ENCODE measurements around the gene TBC1D1.

The TBC1D1 gene

GRCh38 chr4:38131371-38132091, 240.6 kb downstream of the TBC1D1 start:
- H3K4me3 ChIP-seq (ENCODE audit: low read depth, low read length), result no peak overlapping the region
- in situ Hi-C loops (cut with HindIII; ENCODE audit: low sequenced_read_pairs), result no loop called here
- DNase-seq (ENCODE audit: low read depth), result peak; percentile 26

DNA sequence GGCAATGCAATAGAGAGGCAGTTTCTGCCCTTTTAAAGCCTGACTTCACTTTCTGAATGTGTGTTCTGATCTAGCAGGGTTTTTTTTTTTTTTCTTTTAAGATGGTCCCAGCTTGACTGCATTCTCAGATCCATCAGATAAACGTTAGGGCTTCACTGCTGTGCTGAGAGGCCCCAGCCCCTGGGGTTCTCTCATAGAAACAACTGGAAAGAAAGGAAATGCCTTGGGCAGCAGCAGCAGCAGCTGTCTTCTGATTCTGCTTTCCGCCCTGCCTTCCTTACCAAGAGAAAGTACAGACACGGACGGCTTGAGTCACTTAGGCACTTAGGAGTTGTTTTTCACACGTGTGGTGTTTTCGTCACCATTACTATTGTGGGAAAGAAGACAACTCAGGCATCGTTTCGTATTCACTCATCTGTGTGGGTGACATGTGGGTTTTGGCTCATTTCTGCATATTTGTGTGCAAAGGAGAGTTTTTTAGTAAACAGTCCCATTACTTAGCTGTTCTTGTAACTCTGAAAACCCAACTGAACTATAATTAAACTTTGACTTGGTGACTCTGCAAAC, 241.3 kb downstream of the TBC1D1 start:
- no peak overlapping the region for H3K4me3 ChIP-seq (ENCODE audit: low read depth, low read length)
- no peak for TF ChIP-seq CTCF (IDR thresholded peaks at IDR 0.05; ENCODE audit: low read depth, low read length, missing control alignments)
- peak; percentile 96 for DNase-seq (ENCODE audit: low read depth)
- in situ Hi-C loops (cut with HindIII; ENCODE audit: low sequenced_read_pairs), result no loop called here

More at GRCh38 chr4:38131371-38132091, 240.6 kb downstream of the TBC1D1 start:
- TF ChIP-seq CTCF (IDR thresholded peaks at IDR 0.05; ENCODE audit: low read depth, low read length, missing control alignments), result no peak

DNA sequence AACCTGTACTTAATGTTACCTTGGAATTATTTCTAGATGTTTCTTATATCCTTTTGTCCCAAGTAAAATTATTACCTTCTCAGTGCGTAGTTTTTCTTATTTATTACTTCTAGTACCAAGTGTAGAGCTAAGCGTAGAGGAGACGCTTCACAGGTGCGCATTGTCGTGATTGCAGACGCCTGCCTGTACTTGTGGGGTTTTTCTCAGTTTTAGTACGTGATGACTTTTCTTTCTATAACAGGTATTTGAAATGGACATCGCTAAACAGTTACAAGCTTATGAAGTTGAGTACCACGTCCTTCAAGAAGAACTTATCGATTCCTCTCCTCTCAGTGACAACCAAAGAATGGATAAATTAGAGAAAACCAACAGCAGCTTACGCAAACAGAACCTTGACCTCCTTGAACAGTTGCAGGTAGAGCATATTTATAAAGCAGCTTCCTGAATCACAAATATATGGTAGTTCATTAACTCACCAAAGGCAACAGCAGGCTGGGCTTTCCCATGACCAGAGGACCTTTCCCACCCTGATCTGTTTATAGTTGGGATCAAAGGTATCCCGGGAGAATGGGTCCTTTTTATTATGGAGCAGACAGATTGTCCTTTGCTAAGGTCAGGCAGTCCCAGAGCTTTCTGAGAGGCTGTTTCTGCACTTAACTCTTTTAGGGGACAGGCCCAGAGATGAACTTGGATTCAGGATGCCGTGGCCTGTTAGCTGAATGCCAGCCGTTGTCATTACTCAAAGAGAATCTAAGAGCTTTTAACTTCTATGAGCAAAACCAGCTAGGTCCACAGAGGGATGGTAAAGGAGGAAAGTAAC, 242.2 kb downstream of the TBC1D1 start:
- no peak for TF ChIP-seq CTCF (IDR thresholded peaks at IDR 0.05; ENCODE audit: low read depth, low read length, missing control alignments)
- DNase-seq (ENCODE audit: low read depth), result no peak
- no peak overlapping the region for H3K4me3 ChIP-seq (ENCODE audit: low read depth, low read length)
- in situ Hi-C loops (cut with HindIII; ENCODE audit: low sequenced_read_pairs), result no loop called here

- DNase-seq (ENCODE audit: low read depth), result no peak
- no peak for TF ChIP-seq CTCF (IDR thresholded peaks at IDR 0.05; ENCODE audit: low read depth, low read length, missing control alignments)
- H3K4me3 ChIP-seq (ENCODE audit: low read depth, low read length), result no peak overlapping the region
- in situ Hi-C loops (cut with HindIII; ENCODE audit: low sequenced_read_pairs), result no loop called here
Observed at GRCh38 chr4:38133711-38134480, 243.0 kb downstream of the TBC1D1 start.

- no peak overlapping the region for H3K4me3 ChIP-seq (ENCODE audit: low read depth, low read length)
- in situ Hi-C loops (cut with HindIII; ENCODE audit: low sequenced_read_pairs), result no loop called here
- DNase-seq (ENCODE audit: low read depth), result no peak
- TF ChIP-seq CTCF (IDR thresholded peaks at IDR 0.05; ENCODE audit: low read depth, low read length, missing control alignments), result no peak
Observed at GRCh38 chr4:38135201-38135600, 244.3 kb downstream of the TBC1D1 start.

- DNase-seq (ENCODE audit: low read depth), result no peak
- in situ Hi-C loops (cut with HindIII; ENCODE audit: low sequenced_read_pairs), result no loop called here
- TF ChIP-seq CTCF (IDR thresholded peaks at IDR 0.05; ENCODE audit: low read depth, low read length, missing control alignments), result no peak
- H3K4me3 ChIP-seq (ENCODE audit: low read depth, low read length), result no peak overlapping the region
Observed at GRCh38 chr4:38136604-38137003, 245.7 kb downstream of the TBC1D1 start.

Measured in astrocyte of the cerebellum (primary cell).